DMS53 treated with DMSO at 0.1 percent for 48 hours (cell line): ENCODE results near the gene ASPHD2.
"Not testable (repeated sequence)": the region's sequence is repeated elsewhere in the genome, so short reads cannot be mapped to it uniquely, and the experiment has no call there.

Experiments used
- DNase-seq: peaks from one replicate; lab custom pipeline; 2025; ENCODE audit not compliant: unreplicated experiment; lab: John Stamatoyannopoulos, UW

The ASPHD2 gene

DNA sequence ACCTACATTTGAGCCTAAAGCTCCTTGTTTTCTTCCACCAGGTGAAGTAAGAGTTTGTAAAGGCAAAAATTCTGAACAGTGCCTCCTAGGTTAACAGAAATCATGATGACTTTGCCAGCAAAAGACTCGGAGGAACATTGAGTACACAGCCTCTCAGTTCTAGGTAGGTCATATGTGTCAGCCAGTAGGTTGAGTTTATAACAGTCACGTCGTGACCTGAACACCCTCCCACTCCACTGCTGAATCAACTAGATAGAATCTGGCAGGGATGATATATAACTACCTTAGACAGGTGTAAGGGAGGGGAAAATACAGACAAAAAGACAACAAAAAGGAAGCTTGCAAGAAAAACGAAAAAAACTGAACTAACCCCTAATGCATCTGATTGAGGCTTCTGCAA lies 12.8 kb upstream of the ASPHD2 start:
- DNase-seq, result no peak

DNA sequence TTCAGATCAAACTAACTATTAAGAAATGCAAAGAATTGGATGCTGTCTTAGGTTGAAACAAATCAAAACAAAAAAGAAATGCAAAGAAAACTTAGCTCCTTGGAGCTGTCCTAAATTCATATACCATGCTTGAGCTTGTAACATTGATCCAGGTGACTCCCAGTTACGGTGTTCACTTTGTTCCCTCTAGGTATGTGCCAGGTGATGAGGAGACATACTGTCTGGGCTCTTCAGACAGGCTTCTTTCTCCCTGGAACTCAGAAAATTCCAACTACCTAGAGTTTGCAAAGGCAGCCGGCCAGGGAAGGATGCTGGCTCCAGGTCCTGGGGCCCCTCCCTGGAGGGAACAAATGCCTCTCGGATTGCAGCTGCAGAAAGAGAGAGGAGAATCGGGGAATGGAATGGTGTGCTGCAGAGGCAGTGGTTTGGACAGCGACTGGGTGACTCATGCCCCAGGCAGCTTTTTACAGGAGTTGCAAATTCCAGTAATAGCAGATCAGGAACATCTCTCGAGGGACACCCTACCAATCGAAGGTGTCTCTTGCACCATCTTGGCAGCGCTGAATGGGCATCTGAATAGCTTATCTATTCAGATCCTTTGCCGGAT lies 12.3 kb upstream of the ASPHD2 start:
- no peak for DNase-seq

DNA sequence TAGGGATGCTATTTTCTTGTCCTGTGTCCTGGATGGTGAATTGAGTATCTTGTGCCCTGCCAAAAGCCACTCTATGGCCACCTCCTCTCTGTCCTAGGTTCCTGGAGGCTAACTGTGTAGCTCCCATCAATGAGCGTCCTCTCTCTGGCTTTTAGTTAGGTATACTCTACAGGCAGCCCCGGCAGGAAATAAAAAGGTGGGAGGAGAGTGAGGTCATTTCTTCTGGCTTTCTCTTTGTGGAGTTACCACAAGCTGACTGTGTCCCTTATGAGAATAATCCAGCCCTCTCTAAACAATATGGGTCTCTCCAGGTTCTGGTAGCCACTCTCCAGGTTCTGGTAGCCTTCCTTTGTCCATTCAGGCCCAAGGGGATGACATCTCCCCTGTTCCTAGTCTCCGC lies 11.7 kb upstream of the ASPHD2 start:
- DNase-seq, result no peak

GRCh38 chr22:26418620-26419019 lies 10.4 kb upstream of the ASPHD2 start:
- DNase-seq, result no peak

GRCh38 chr22:26426924-26427323 lies 2.1 kb upstream of the ASPHD2 start:
- no peak for DNase-seq

DNA sequence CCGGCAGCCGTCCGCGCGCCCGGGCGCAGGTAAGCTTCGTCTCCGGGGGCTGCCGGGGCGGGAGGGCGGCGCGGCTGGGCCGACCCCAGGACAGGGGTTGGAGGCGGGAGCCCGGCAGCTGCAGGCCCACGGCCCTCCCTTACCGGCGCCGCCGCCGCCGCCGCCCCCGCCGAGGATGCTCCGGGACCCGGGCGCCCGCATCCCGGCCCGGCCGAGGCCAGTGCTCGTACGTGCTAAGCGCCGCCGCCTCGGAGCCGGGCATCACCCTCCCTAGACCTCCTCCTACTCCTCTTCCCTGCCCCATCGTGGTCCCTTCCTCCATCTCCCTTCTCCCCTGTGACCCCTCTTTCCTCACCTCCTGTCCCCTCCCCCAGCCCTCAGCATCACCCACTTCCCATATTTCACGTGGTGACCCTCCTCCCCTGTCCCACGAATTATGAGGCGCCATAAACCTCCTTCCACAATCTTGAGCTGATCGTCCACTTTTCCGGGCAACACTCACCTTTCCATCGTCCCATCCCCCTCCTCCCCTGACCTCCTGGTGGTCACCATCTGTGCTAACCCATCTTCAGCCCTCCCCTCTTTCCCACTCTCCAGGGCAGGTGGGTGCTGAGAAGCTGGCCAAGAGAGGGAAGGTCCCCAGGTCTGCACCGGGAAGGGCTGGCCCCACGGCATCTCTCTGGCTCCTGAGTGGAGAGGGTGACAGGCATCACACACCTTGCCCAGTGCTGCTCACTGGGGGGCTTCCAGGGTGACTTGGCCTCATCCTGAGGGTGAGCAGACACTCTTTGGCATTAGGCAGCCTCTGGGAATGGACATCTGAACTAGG lies 612 bp downstream of the ASPHD2 start:
- no peak for DNase-seq

- DNase-seq, result no peak
These were observed 1.5 kb downstream of the ASPHD2 start for GRCh38 chr22:26430600-26430999.

- DNase-seq, result no peak
These were observed 2.4 kb downstream of the ASPHD2 start for GRCh38 chr22:26431261-26431995.

- no peak for DNase-seq
These were observed 3.7 kb downstream of the ASPHD2 start for GRCh38 chr22:26432619-26433311.

DNA sequence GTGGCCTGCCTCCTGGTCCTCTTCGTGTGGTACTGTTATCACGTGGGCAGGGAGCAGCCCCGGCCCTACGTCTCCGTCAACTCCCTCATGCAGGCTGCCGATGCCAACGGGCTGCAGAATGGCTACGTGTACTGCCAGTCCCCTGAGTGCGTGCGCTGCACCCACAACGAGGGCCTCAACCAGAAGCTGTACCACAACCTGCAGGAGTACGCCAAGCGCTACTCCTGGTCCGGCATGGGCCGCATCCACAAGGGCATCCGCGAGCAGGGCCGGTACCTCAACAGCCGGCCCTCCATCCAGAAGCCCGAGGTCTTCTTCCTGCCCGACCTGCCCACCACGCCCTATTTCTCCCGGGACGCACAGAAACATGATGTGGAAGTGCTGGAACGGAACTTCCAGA lies 4.7 kb downstream of the ASPHD2 start:
- no peak for DNase-seq

DNA sequence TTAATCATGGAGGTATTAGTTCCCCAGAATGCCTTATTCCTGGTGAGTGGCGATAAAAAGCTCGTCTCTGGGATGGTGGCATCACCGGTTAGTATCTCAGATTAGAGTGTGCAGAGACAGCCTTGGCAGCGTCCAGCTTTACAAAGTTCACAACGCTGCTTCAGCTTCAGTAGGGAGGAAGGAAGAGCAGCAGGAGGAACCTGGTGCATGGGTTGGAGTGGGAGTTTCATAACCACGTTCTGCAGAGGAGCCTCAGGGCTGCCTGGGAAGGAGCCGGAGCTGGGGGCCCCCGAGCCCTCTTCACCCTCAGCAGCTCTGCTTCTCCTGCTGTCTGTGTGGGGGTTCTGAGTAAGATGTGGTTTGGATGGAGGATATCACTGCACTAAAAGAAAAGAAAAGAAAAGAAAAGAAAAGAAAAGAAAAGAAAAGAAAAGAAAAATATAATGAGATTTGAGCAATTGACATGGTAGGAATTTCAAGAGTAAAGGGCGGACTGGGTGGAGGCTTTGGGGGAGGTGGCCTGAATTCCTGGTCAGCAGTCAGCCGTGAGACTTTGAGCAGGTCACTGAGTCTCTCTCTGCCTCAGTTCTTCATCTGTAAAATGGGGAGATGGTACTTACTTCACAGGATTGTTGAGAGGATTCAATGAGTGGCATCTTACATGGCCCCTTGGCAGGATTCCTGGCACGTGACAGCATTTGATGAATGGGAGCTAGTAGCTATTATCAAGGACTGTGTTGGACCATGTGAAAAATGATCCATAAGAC lies 6.5 kb downstream of the ASPHD2 start:
- no peak for DNase-seq

- no peak for DNase-seq
These were observed 7.9 kb downstream of the ASPHD2 start for GRCh38 chr22:26436903-26437515.

- DNase-seq, result no peak
These were observed 8.8 kb downstream of the ASPHD2 start for GRCh38 chr22:26437694-26438392.

DNA sequence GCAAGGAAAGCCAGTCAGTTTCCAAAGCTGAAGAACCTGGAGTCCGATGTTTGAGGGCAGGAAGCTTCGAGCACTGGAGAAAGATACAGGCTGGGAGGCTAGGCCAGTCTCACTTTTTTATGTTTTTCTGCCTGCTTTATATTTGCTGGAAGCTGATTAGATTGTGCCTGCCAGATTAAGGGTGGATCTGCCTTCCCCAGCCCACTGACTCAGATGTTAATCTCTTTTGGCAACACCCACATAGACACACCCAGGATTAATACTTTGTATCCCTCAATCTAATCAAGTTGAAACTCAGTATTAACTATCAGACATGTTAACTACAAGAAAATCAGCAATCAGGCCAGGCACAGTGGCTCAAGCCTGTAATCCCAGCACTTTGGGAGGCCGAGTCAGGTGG lies 9.7 kb downstream of the ASPHD2 start:
- DNase-seq, result not testable (repeated sequence)

DNA sequence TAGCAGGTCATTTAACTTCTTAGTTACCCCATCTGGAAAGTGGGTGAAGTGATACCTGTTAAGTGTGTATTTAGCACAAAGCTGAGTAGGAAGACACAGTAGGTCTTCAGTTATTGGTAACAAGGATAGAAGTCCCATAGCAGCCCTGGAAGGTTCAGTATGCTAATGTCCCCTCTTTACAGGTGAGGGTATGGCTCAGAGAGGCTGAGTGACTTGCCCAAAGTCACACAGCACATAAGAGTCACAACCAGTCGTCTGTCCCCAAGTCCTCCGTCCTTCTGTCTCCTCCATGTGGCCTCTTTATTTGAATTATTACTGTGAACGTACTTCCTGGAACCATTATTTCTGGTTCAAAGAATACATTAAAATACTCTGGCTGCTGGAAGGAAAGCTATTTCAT lies 10.5 kb downstream of the ASPHD2 start:
- no peak for DNase-seq

GRCh38 chr22:26442086-26442756 lies 13.2 kb downstream of the ASPHD2 start:
- DNase-seq, result no peak

DNA sequence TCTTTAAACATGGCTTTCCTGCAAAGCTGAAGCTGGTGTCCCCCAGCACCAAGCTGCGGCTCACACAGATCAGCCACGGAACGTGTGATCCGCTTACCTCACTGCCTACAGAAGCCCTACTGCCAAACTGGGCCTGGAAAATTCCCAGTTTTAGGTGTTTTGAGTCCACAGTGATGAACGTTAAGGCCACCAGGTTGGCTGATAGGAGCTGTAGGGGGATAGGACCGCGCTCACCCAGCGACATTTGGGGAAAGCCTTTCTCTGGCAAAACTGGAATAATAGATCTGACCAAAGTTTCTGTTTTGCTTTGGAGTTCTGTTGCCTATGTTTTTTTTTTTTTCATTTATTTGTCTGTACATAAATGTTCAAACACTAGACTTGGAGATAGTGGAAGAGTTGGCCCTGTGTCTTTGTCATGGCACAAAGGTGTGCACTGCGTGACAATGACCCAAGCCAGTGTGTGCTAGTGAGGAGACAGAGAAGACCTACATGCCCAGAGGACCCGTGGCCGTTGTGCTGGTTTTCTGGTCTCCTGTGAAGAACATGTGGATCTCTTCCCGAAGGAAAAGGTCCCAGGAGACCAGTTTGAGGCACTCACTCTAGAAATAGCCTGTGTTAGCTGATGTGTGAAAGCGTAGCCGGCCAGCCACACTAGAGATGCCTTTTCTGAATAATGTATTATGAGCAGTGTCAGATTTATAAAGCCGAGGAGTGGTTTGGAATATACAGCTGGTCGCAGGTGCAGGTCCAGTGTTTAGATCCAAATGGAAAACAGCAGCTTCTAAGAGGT lies 15.0 kb downstream of the ASPHD2 start:
- DNase-seq, result no peak

- DNase-seq, result no peak
These were observed 15.7 kb downstream of the ASPHD2 start for GRCh38 chr22:26444777-26445176.
